ENCODE results near the gene TMEM47. TPM values are rescaled to one million over a fixed set of nuclear protein-coding genes. Genes with fewer than 3 reads are reported as not detected.

The TMEM47 gene
- total RNA-seq: 51.6 and 53.3 TPM in 2 replicates
- long read RNA-seq, full-length matches to known transcripts: 5 of 23 reads
- long read RNA-seq, partial matches to known transcripts: 1 of 23 reads
- long read RNA-seq, other reads (novel, unspliced or antisense): 17 of 23 reads

DNA sequence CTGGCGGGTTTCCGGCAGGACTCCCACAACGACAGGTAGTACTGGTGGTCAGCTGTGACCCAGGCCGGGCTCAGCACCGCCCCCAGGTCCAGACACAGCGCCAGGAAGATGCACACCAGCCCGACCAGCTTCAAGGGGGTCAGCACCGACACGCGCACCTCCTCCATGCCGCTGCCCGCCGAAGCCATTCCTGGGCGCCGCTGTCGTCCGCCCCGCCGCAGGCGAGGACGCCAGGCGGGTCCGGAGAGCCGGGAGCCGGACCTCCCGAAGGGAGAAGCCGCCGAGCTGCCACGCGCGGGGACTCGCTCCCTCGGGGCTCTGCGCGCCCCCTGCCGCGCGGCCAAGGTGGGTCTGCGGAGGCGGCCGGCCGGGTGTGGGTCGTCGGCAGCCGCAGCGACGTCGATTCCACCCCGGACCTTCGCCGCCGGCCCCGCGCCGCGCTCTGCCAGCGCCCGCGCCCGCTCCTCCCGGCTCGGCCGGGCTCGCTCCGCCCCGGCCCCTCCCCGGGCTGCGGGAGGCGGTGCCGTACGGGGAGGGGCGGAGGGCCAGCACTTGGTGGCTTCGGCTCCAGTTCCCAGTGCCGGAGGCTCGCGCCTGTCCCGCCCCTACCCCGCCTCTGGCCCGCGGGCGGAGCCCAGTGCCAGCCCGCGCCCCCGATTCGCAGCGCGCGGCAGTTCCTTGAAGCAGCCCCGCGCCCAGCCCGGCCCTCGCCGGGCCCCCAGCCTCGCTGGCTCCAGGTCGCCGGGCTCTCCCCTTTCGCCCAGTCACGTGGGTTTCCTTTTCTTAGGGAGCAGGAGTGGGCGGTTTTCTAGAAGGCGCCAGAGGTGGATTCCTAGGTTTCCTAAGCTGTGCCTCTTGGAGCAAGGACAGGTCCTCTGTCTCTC, at the start of gene TMEM47:
TSS of gene TMEM47 (minus strand) at position 444 of the 884 bp plus-strand sequence. CDS start at position 188, 256 bp downstream.
- peaks cover 9% of the 10 kb centered on the region for H3K27me3 Mint-ChIP-seq (ENCODE audit: unreplicated experiment)
- peak within 1 kb of the TSS; percentile 94 for H3K27ac Mint-ChIP-seq (ENCODE audit: unreplicated experiment)
- H3K4me3 Mint-ChIP-seq (ENCODE audit: unreplicated experiment): peak within 1 kb of the TSS; percentile 89
- H3K9me3 Mint-ChIP-seq (ENCODE audit: unreplicated experiment): no peaks in the 10 kb centered on the region
- TF ChIP-seq, protein P1, sequence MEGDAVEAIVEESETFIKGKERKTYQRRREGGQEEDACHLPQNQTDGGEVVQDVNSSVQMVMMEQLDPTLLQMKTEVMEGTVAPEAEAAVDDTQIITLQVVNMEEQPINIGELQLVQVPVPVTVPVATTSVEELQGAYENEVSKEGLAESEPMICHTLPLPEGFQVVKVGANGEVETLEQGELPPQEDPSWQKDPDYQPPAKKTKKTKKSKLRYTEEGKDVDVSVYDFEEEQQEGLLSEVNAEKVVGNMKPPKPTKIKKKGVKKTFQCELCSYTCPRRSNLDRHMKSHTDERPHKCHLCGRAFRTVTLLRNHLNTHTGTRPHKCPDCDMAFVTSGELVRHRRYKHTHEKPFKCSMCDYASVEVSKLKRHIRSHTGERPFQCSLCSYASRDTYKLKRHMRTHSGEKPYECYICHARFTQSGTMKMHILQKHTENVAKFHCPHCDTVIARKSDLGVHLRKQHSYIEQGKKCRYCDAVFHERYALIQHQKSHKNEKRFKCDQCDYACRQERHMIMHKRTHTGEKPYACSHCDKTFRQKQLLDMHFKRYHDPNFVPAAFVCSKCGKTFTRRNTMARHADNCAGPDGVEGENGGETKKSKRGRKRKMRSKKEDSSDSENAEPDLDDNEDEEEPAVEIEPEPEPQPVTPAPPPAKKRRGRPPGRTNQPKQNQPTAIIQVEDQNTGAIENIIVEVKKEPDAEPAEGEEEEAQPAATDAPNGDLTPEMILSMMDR (IDR thresholded peaks at IDR 0.05): no peak
- no peaks in the 10 kb centered on the region for H3K36me3 Mint-ChIP-seq (ENCODE audit: unreplicated experiment)
- peak; percentile 90 for DNase-seq (ENCODE audit: extremely low spot score, unreplicated experiment)
- peaks cover 23% of the 10 kb centered on the region for H3K4me1 Mint-ChIP-seq (ENCODE audit: unreplicated experiment)

DNA sequence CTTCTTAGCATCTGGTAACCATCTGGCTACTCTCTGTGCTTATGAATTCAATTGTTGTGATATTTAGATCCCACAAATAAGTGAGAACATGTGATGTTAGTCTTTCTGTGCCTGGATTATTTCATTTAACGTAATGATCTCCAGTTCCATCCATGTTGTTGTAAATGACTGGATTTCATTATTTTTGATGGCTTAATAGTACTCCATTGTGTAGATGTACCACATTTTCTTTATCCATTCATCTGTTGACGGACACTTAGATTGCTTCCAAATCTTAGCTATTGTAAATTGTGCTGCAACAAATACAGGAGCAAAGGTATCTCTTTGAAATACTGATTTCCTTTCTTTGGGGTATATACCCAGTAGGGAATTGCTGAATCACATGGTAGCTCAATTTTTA, 30.0 kb upstream of the TMEM47 start:
- H3K36me3 Mint-ChIP-seq (ENCODE audit: unreplicated experiment): no peaks in the 10 kb centered on the region
- DNase-seq (ENCODE audit: extremely low spot score, unreplicated experiment): no peak

DNA sequence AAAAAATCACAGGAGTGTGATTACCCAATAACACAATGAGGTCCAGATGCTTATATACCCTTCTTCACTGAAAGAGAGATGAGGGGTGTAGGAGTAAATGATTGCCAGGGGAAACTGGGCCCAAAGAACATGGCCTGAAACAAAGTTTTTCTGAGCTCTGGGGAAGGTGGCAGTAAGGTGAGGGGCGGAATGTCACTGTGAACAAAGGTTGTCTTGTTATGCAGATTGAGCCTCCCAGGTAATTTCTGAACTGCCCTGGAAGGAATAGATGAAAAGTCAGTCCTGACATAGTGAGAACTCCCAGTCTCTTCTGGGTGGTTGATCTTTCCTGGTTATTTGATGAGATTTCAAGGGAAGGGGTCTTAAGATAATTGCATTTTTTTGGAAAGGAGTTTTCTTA, 2.5 kb upstream of the TMEM47 start:
- no peak for DNase-seq (ENCODE audit: extremely low spot score, unreplicated experiment)
- H3K4me3 Mint-ChIP-seq (ENCODE audit: unreplicated experiment): no peak overlapping the region

More for the DNA sequence above, 30.0 kb upstream of the TMEM47 start:
- TF ChIP-seq, protein P1 (IDR thresholded peaks at IDR 0.05): no peak
- peaks cover 28% of the 10 kb centered on the region for H3K9me3 Mint-ChIP-seq (ENCODE audit: unreplicated experiment)
- no peak overlapping the region for H3K4me3 Mint-ChIP-seq (ENCODE audit: unreplicated experiment)
- H3K4me1 Mint-ChIP-seq (ENCODE audit: unreplicated experiment): no peaks in the 10 kb centered on the region
- H3K27me3 Mint-ChIP-seq (ENCODE audit: unreplicated experiment): peaks cover 15% of the 10 kb centered on the region
- no peak overlapping the region for H3K27ac Mint-ChIP-seq (ENCODE audit: unreplicated experiment)

DNA sequence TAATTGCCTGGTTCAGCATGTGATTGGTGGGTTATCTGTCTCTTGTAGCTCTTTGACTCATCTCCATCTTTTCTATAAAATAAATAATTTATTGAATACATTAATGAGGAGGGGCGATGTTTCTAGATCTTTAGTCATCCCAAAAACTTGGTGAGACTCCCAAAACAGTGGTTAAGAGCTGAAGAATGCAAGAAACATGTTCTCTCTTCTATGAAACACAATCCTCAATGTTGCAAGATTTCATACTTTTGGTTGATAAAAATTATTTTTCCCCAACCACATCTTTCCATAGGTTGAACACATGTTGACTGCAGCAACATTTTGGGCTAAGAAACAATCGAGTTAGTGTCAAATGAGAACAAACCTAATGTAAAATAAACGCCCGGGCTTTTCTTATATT, 1.2 kb upstream of the TMEM47 start:
- DNase-seq (ENCODE audit: extremely low spot score, unreplicated experiment): no peak
- H3K4me1 Mint-ChIP-seq (ENCODE audit: unreplicated experiment): peaks cover 15% of the 10 kb centered on the region
- peaks cover 9% of the 10 kb centered on the region for H3K27me3 Mint-ChIP-seq (ENCODE audit: unreplicated experiment)
- no peak overlapping the region for H3K27ac Mint-ChIP-seq (ENCODE audit: unreplicated experiment)
- TF ChIP-seq, protein P1 (IDR thresholded peaks at IDR 0.05): no peak
- no peaks in the 10 kb centered on the region for H3K9me3 Mint-ChIP-seq (ENCODE audit: unreplicated experiment)
- H3K36me3 Mint-ChIP-seq (ENCODE audit: unreplicated experiment): no peaks in the 10 kb centered on the region
- H3K4me3 Mint-ChIP-seq (ENCODE audit: unreplicated experiment): peak overlapping the region; percentile 68

More for the DNA sequence above, 2.5 kb upstream of the TMEM47 start:
- peaks cover 12% of the 10 kb centered on the region for H3K4me1 Mint-ChIP-seq (ENCODE audit: unreplicated experiment)
- H3K9me3 Mint-ChIP-seq (ENCODE audit: unreplicated experiment): no peaks in the 10 kb centered on the region
- H3K36me3 Mint-ChIP-seq (ENCODE audit: unreplicated experiment): no peaks in the 10 kb centered on the region
- TF ChIP-seq, protein P1 (IDR thresholded peaks at IDR 0.05): no peak
- peaks cover 6% of the 10 kb centered on the region for H3K27me3 Mint-ChIP-seq (ENCODE audit: unreplicated experiment)
- no peak overlapping the region for H3K27ac Mint-ChIP-seq (ENCODE audit: unreplicated experiment)

GRCh38 chrX:34657726-34658070, 613 bp upstream of the TMEM47 start:
- Mint-ChIP-seq H3K4me3 (ENCODE audit: unreplicated experiment) (peak overlapping the region; percentile 68), H3K36me3 (ENCODE audit: unreplicated experiment) (no peaks in the 10 kb centered on the region), H3K4me1 (ENCODE audit: unreplicated experiment) (peaks cover 17% of the 10 kb centered on the region), H3K27me3 (ENCODE audit: unreplicated experiment) (peaks cover 9% of the 10 kb centered on the region), H3K9me3 (ENCODE audit: unreplicated experiment) (no peaks in the 10 kb centered on the region), H3K27ac (ENCODE audit: unreplicated experiment) (peak overlapping the region; percentile 20)
- no peak for DNase-seq (ENCODE audit: extremely low spot score, unreplicated experiment)
- TF ChIP-seq, protein P1 (IDR thresholded peaks at IDR 0.05): no peak

Measured in osteocyte (in vitro differentiated cells).